ENCODE results near the gene SMAD7. TPM values are rescaled to one million over a fixed set of nuclear protein-coding genes. Genes with fewer than 3 reads are reported as not detected.

SMAD7 gene
- total RNA-seq, 1 donor from 2014 or later: 61.2 TPM

GRCh38 chr18:48943736-48944527 lies 6.8 kb downstream of the SMAD7 start:
- Mint-ChIP-seq H3K36me3 (ENCODE audit: low read depth) (peaks cover 52% of the 10 kb centered on the region), H3K4me3 (ENCODE audit: unreplicated experiment) (peak overlapping the region; percentile 88), H3K4me1 (ENCODE audit: low read depth) (peaks cover 90% of the 10 kb centered on the region), H3K9me3 (ENCODE audit: low read depth) (no peaks in the 10 kb centered on the region), H3K27ac (ENCODE audit: unreplicated experiment) (peak overlapping the region; percentile 92), H3K27me3 (ENCODE audit: low read depth) (no peaks in the 10 kb centered on the region)
- no peak for TF ChIP-seq CTCF (IDR thresholded peaks at IDR 0.05)
- no peak for DNase-seq (ENCODE audit: low spot score)

- no peaks in the 10 kb centered on the region for H3K9me3 Mint-ChIP-seq (ENCODE audit: low read depth)
- H3K27me3 Mint-ChIP-seq (ENCODE audit: low read depth): no peaks in the 10 kb centered on the region
- H3K4me1 Mint-ChIP-seq (ENCODE audit: low read depth): peaks cover 96% of the 10 kb centered on the region
- H3K27ac Mint-ChIP-seq (ENCODE audit: unreplicated experiment): peak overlapping the region; percentile 92
- peaks cover 49% of the 10 kb centered on the region for H3K36me3 Mint-ChIP-seq (ENCODE audit: low read depth)
- peak overlapping the region; percentile 88 for H3K4me3 Mint-ChIP-seq (ENCODE audit: unreplicated experiment)
- TF ChIP-seq CTCF (IDR thresholded peaks at IDR 0.05): no peak
- no peak for DNase-seq (ENCODE audit: low spot score)
Measured at GRCh38 chr18:48943333-48943732, 7.4 kb downstream of the SMAD7 start.

- Mint-ChIP-seq H3K4me3 (ENCODE audit: unreplicated experiment) (peak overlapping the region; percentile 88), H3K27ac (ENCODE audit: unreplicated experiment) (peak overlapping the region; percentile 92), H3K36me3 (ENCODE audit: low read depth) (peaks cover 46% of the 10 kb centered on the region), H3K4me1 (ENCODE audit: low read depth) (peaks cover 98% of the 10 kb centered on the region), H3K9me3 (ENCODE audit: low read depth) (no peaks in the 10 kb centered on the region), H3K27me3 (ENCODE audit: low read depth) (no peaks in the 10 kb centered on the region)
- no peak for TF ChIP-seq CTCF (IDR thresholded peaks at IDR 0.05)
- peak; percentile 55 for DNase-seq (ENCODE audit: low spot score)
Measured at GRCh38 chr18:48942554-48943261, 8.1 kb downstream of the SMAD7 start.

GRCh38 chr18:48942086-48942485 lies 8.7 kb downstream of the SMAD7 start:
- H3K36me3 Mint-ChIP-seq (ENCODE audit: low read depth): peaks cover 40% of the 10 kb centered on the region

More at GRCh38 chr18:48942086-48942485, 8.7 kb downstream of the SMAD7 start:
- peaks cover 98% of the 10 kb centered on the region for H3K4me1 Mint-ChIP-seq (ENCODE audit: low read depth)
- TF ChIP-seq CTCF (IDR thresholded peaks at IDR 0.05): no peak
- peak; percentile 53 for DNase-seq (ENCODE audit: low spot score)
- H3K27ac Mint-ChIP-seq (ENCODE audit: unreplicated experiment): peak overlapping the region; percentile 92
- no peaks in the 10 kb centered on the region for H3K9me3 Mint-ChIP-seq (ENCODE audit: low read depth)
- H3K4me3 Mint-ChIP-seq (ENCODE audit: unreplicated experiment): peak overlapping the region; percentile 88
- H3K27me3 Mint-ChIP-seq (ENCODE audit: low read depth): no peaks in the 10 kb centered on the region

Data from chondrocyte (in vitro differentiated cells).